HG03135 (cell line): ENCODE data around the gene PIP4K2C.
"Not testable (repeated sequence)": the region's sequence is repeated elsewhere in the genome, so short reads cannot be mapped to it uniquely, and the experiment has no call there.

Experiments
- ATAC-seq: cut with Tn5 transposase; IDR thresholded peaks from one replicate; pipeline ENCODE4 v1.9.1; 2021; ENCODE audit warnings: mild to moderate bottlenecking, moderate library complexity; ENCODE audit not compliant: unreplicated experiment

The PIP4K2C gene

GRCh38 chr12:57558864-57559263 is 32.1 kb upstream of the PIP4K2C start:
- no peak for ATAC-seq

DNA sequence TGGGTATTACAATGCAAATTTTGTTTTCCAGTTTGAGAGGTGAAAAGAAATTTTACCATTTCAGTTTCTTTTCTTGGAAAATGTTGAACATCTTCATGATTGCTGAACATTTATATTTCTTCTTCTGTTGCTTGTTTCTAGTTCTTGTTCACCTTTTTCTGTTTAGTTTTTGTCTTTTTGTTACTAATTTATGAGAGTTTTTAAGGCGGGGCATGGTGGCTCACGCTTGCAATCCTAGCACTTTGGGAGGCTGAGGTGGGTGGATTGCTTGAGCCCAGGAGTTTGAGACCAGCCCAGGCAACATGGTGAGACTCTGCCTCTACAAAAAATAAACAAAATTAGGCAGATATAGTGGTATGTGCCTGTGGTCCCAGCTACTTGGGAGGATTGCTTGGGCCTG is 30.5 kb upstream of the PIP4K2C start:
- no peak for ATAC-seq

- not testable (repeated sequence) for ATAC-seq
Measured at GRCh38 chr12:57561117-57561516, 29.9 kb upstream of the PIP4K2C start.

DNA sequence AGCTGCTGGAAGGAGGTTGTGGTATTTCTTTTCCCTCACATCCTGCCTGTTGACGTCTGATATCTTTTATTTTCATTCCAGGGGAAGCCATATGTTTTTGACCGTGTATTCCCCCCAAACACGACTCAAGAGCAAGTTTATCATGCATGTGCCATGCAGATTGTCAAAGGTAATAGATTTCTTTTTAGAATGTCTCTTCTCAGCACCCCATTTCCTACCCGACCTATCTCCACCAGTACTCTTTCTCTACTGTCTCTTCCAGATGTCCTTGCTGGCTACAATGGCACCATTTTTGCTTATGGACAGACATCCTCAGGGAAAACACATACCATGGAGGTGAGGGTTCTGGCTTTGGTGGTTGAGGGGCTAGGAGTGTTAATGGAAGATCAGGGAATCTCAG is 27.6 kb upstream of the PIP4K2C start:
- ATAC-seq: no peak

DNA sequence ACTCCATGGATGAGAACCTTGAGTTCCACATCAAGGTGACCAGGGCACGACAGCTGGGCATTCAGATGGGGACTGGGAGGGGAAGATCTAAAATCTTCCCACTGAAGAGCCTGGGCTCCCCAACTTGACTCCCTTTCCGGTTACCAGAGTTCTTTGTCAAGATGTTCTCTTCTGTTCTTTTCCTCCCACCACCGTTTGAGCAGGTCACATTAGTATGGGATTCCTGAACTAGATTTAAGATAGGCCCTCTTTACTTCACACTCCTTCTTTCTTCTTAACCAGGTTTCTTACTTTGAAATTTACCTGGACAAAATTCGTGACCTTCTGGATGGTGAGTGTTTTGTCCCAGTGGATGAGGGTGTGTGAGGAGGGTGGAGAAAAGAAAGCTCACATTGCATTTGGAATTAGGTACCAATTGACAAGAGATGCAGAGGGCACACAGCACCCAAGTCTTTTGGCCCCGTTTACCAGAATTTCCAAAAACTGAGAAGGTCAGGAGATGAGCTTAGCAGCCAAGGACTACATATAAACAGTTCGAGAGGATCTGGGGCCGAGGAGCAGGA is 26.7 kb upstream of the PIP4K2C start:
- ATAC-seq: no peak

DNA sequence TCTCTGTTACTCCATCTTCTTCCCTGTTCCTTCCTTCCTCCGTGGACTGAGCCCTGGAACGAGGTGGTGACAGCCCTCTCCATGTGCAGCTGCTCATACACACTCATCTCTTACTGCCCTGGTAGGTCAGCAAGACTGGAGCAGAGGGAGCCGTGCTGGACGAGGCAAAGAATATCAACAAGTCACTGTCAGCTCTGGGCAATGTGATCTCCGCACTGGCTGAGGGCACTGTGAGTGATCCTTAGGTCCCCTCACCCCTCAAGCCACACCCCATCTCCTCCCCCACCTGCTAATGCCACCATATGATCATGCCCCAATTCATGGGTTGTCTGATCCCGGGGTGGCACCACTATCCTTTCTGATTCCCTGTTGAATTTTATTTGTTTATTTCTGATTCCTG is 22.2 kb upstream of the PIP4K2C start:
- no peak for ATAC-seq

DNA sequence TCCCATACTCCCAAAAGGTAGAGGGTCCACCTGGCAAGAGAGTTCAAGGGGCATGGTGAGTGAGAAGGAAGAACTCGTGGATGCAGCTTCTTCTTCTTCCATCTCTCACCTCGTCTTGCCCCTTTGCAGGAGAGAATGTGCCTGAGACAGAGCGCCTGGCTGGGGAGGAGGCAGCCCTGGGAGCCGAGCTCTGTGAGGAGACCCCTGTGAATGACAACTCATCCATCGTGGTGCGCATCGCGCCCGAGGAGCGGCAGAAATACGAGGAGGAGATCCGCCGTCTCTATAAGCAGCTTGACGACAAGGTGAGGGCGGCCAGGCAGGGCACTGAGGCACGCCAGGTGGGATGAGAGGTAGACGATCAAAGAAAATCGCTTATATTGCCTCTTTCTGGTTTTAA is 21.1 kb upstream of the PIP4K2C start:
- no peak for ATAC-seq

DNA sequence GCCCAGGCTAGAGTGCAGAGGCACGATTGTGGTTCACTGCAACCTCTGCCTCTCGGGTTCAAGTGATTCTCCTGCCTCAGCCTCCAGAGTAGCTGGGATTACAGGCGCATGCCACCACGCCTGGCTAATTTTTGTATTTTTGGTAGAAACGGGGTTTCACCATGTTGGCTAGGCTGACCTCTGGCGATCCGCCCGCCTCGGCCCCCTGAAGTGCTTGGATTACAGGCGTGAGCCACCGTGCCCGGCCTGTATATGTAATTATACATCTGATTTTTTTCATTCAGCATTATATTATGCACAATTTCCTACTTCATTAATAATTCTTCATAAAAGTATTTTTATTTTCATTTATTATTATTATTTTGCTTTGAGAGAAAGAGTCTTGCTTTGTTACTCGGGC is 20.6 kb upstream of the PIP4K2C start:
- ATAC-seq: not testable (repeated sequence)

DNA sequence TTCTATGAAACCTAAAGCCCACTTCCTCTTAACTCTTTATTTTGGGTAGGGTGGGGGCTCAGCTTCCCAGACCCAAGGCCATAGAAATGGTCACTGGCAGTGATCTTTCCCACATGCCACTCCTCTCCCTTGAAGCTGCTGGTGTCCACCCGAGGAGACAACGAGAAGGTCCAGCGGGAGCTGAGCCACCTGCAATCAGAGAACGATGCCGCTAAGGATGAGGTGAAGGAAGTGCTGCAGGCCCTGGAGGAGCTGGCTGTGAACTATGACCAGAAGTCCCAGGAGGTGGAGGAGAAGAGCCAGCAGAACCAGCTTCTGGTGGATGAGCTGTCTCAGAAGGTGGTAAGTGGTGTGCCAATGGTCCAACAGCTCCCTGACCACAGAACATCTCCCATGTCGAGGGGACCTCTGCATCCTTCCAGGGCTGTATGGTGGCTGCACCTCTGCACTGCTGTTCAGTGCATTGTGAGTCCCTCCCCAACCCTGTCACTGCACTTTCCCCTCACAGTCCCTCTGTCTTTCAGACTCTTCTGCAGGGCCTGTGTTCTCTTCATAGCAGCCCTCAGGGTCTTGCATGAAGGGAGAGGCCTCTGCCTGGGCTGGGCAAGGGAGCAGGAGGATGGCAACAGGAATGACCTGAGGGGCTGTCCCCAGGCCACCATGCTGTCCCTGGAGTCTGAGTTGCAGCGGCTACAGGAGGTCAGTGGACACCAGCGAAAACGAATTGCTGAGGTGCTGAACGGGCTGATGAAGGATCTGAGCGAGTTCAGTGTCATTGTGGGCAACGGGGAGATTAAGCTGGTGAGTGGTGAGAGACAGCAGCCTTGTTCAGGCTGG is 18.8 kb upstream of the PIP4K2C start:
- ATAC-seq: no peak

DNA sequence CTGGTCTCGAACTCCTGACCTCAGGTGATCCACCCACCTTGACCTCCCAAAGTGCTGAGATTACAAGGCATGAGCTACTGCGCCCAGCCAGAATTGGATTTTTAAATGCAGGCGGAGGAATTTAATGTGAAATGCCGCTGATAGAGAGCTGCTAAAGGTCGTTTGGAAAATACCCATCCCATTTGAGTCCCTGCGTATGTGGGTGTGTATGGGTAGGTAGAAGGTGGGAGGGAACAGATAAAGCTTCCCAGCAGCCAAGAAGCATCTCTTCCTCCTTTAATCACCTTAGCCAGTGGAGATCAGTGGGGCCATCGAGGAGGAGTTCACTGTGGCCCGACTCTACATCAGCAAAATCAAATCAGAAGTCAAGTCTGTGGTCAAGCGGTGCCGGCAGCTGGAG is 16.2 kb upstream of the PIP4K2C start:
- ATAC-seq: no peak

- ATAC-seq: no peak
Measured at GRCh38 chr12:57575771-57576612, 15.0 kb upstream of the PIP4K2C start.

DNA sequence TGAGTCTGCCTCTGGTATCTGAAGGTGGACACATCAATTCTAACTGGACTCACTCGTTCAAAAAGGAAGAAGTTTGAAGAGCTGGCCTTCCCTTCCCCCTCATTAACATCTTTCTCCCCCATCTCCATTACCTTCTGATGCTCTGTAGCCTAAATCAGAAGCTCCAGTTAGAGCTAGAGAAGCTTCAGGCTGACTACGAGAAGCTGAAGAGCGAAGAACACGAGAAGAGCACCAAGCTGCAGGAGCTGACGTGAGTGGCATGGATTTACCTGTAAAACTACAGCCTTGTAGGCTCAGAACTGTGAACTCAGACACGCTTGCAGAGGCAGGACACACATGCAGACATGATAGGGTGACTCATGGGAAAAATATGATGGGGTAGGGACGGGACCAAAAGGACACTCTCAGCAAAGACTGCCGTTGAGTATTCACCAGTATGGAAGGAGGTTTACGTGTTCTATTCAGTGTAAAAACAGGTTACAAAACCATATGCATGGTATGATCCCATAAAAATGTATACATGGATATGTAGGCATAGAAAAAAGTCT is 14.3 kb upstream of the PIP4K2C start:
- ATAC-seq: no peak

DNA sequence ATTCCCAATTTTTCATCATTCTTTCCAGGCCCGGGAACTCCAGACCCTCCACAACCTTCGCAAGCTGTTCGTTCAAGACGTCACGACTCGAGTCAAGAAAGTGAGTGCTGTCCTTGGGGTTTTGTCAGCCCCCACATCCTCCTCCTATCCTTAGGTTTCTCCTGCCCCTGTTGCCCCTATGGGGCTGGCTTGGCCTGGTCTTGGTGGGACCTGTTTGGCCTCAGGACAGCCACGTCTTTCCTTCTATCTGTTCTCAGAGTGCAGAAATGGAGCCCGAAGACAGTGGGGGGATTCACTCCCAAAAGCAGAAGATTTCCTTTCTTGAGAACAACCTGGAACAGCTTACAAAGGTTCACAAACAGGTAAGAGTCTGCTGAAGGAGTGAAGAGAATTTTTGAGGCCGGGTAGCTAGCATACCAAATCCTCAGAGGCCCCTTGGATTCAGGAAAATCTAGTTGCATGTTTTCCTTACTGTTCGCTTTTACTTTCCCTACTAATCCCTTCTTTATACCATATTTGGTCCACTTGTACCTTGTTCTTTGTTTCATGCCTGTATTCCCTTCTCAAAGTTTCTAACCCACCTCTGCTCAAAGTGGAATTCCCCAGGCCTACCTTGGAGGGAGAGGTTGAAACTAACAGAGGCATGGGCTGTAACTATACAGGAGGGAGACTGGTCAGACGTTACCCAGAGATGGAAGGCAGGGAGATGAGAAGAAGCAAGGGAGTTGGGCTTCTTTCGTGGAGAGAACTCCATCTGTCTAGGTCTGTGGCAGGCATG is 12.8 kb upstream of the PIP4K2C start:
- ATAC-seq: no peak

DNA sequence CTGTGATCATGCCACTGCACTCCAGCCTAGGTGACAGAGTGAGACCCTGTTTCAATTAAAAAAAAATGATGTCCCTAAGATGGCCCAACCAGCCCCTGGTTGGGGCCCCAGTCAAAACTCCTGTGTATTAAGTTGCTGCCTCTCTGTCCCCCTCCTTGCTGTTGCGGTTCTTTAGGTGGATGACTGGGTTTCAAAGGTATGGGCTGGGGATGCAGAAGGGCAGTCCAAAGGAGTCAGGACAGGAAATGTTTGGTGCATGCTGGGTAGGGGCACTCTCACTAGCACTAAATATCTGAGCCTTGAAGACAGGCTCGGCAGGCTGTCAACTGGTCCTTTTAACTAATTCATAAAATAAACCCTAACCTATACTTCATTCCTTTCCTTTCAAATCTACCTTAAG is 12.0 kb upstream of the PIP4K2C start:
- ATAC-seq: no peak

DNA sequence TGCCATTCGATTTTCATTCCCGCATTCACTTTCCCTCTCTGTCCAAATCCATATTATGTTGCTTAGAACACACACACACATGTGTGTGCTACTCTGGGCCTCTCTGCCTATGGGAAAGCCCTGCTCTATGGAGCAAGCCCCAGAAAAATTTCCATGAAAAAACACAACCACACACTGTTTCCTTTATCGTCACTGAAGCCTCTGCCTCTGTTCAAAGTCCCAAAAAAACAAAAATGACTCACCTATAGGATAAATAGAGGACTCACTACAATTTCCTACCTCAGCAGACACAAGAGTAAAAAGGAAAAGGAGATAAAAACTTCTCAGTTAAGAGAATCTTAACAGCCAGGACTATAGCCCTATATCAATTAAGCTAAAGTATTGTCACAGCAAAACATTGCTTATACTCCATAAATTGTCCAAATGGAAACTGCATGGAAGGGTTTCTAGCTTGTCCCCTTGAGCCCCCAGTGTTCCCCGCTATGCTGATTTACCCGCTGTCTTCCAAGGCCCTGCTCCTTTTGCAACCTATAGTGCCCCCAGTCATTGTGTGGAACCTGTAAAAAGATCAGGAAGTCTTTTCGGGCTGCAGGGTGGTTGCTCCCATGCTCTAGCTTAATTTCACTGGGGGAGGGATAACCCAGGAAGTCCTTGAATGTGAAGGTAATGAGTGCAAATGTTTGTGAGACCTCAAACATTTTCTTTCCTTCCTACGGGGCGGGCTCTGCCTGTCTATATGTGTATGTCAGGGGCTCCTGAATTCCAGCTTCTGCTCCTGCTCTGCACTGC is 11.1 kb upstream of the PIP4K2C start:
- no peak for ATAC-seq

GRCh38 chr12:57580466-57580795 is 10.6 kb upstream of the PIP4K2C start:
- no peak for ATAC-seq

DNA sequence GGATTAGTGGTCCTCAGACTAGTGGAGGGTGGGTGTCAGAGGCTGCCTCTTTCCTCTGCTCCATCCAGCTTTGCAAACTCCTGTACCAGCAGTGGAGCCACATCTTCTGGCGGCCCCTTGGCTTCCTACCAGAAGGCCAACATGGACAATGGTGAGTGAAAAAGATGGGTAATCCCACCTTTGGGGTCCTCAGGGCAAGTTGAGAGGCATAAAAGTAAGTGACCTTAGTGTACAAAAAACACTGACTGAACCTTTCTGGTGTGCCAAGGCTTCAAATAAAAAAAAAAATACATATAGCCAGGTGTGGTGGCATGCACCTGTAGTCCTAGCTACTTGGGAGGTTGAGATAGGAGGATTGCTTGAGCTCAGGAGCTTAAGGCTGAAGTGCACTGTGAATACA is 9.2 kb upstream of the PIP4K2C start:
- no peak for ATAC-seq

DNA sequence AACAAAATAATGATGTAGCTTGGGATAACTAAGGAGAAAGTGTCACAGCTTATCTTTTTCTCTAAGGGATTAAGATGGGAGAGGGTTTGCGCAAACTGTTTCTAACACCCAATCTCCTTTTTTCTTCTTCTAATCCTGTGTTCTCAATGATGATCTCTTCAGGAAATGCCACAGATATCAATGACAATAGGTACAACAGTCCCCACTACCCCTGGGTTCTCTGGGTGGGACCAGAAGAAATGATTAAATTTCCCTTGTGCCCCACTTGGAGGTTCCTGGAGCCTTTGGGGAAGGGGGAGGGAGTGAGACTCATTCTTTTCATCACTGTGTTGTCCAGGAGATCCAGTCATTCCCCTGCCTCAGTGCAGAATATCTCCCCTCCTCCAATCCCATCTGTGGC is 8.6 kb upstream of the PIP4K2C start:
- no peak for ATAC-seq

DNA sequence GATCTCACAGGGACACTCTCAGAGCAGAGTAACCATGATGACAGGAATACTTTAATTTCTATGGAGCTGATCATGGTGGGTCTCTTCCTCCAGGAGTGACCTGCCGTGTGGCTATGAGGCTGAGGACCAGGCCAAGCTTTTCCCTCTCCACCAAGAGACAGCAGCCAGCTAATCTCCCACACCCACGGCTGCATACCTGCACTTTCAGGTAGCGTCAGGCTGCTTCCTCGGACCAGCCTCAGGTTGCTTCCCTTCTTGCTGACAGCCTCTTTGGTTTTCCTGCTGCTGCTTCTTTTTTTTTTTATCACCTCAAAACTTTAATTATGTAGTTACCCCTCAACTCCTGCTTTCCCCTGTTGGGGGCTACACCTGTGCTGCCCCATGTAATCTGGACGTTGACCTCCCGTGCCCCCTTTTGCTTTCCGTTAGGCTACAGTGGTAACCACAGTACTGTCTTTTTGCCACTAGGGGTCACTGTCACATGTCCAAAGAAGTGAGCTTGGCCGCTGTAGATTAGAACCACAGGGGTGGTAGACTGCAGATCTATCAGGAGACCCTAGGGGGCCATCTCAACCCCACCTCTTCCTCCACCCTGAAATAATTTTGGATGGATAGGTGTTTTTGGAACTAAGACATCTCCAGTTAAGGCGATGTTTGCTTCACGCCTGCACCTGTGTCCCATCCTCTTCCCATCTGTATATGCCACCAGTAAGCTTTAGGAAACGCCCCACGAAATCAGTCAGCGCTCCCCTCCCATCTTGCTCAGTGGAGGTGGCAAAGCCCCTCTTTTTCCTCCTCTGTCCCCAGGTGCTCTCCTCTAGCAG is 7.8 kb upstream of the PIP4K2C start:
- peak; percentile 94 for ATAC-seq
